NCI-H2029 (cell line): ENCODE measurements around the gene MRPL39.
A peak's percentile ranks its signal among the peaks of the same experiment; 100 is the strongest.
"Not testable (repeated sequence)": the region's sequence is repeated elsewhere in the genome, so short reads cannot be mapped to it uniquely, and the experiment has no call there.

Experiments used
- DNase-seq: peaks from one replicate; lab custom pipeline; 2025; lab: John Stamatoyannopoulos, UW

MRPL39 gene

GRCh38 chr21:25607151-25608043, at the start of gene MRPL39:
MRPL39 (minus strand) TSS chr21:25607481; CDS start chr21:25607475, 6 bp downstream.
- DNase-seq: peak; percentile 86

GRCh38 chr21:25656412-25656811, 49.1 kb upstream of the MRPL39 start:
- no peak for DNase-seq

- no peak for DNase-seq
Measured at GRCh38 chr21:25649146-25649545, 41.9 kb upstream of the MRPL39 start.

DNA sequence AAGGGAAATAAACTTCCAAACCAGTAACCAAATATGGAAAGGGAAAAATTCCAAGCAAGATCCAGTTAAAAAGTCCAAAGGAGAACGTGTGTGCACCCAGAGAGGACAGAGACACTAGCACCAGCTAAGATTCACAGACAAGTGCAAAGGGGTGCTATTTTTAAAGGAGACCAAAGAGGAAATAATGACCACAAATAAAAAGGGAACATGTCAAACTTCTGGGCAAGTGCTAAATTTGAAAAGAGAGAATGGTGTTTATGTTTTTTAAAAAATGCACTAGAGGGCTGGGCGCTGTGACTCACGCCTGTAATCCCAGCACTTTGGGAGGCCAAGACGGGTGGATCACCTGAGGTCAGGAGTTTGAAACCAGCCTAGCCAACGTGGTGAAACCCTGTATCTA, 40.4 kb upstream of the MRPL39 start:
- DNase-seq: no peak

DNA sequence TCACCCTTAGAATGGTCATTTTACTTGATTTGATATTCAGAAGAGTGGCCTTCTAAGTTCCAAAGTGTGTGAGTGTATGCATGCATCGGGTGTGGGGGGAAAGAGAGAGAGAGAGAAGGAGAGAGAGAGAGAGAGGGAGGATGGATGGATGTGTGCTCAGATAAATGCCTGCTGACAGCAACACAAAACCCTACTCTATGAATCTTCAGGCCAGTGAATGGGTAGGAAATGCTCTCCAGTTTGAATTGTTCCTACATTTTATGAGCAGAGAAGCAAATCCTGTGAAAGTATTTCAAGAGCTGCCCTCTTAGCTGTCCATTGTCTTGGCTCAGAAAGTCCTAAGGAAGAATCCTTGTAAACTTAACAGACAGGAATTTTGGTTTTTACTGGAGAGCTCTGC, 39.2 kb upstream of the MRPL39 start:
- DNase-seq: no peak

DNA sequence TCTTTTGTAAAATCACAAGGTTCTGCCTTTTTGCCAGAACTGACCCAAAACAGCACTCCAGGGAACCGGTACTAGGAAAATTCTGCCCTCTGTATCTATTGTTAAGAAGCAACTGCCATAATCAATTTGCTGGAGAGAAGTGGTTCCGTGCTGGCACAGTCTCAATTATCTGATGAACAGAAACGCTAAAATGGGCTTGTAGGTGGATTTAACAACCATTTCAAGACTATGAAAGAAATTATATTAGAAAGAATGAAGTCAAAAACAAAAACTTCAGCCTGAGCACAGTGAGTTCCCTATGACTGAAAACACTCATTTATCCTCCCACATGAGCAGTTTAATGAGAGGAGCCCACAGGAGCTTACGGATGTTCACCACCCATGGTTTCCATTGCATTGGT, 36.2 kb upstream of the MRPL39 start:
- no peak for DNase-seq

GRCh38 chr21:25640943-25641292, 33.6 kb upstream of the MRPL39 start:
- DNase-seq: no peak

GRCh38 chr21:25640202-25640942, 33.1 kb upstream of the MRPL39 start:
- DNase-seq: no peak

DNA sequence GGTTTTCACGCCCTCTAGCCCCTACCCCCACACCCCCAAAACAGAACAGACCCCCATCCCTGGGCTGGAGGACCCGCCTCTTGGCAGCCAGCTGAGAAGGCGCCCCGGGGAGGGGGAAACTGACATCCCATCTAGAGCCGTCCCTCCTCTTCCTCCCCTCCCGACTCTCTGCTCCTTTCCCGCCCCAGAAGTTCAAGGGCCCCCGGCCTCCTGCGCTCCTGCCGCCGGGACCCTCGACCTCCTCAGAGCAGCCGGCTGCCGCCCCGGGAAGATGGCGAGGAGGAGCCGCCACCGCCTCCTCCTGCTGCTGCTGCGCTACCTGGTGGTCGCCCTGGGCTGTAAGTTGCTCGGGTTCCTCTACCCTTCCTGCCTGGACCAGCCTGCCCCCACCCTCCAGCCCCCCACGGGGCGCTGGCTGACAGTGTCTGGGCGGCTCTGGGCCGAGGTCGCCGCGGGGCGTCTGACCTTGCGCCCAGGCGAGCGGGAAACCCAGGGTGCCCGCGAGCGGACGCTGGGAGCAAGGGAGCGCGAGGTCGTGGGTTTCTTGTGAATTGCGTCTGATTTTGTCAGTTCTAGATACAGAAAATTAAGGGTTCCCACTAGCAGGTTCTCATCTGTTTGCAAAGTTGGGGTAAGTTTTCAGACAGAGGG, 32.4 kb upstream of the MRPL39 start:
- no peak for DNase-seq

DNA sequence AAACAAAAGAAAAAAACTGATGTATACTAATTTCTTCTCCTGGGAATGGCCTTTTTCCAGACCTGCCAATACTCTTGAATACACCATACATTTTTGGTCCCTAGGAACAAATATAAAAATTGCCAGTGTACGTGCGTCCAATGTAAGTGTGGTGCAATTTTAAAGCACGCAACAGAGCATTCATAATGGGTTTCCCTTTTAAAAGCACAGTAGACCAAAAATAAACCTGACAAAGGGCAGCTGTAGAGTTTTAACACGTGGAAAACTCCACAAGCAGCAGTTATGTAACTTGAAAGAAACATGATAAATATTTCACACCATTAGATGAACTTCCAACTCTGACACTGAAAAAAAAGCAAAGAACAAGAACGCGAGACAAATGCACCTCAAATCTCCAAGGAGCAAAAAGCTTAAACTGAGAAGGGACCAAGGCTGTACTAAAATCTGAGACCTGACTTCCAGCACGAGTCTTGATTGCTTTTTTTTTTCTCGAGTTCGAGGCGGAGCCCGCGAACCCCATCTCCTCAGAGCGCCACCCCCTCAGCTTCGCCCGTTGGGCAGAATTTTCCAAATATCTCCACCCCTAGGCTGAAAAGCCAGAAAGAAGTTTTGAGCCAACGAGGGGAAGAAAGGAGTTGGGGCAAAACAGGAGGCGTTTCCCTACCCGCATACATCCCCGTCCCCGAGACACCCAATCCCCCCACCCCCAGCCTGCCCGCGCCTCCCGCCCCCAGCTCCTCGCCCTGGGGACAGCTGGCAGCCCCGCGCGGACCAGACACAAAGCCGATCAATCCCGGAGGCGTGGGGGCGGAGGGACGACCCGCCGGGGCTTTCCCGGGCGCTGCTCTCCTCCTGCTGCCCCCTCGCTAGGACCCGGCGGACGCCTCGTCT, 31.6 kb upstream of the MRPL39 start, which contains the start of gene JAM2:
Gene JAM2, plus strand, starts transcription at position 599 of the 891 bp plus-strand sequence. CDS start 564 bp downstream, outside the sequence.
- no peak for DNase-seq

- no peak for DNase-seq
Measured at GRCh38 chr21:25637851-25638659, 30.8 kb upstream of the MRPL39 start.

GRCh38 chr21:25636727-25637126, 29.4 kb upstream of the MRPL39 start:
- DNase-seq: no peak

DNA sequence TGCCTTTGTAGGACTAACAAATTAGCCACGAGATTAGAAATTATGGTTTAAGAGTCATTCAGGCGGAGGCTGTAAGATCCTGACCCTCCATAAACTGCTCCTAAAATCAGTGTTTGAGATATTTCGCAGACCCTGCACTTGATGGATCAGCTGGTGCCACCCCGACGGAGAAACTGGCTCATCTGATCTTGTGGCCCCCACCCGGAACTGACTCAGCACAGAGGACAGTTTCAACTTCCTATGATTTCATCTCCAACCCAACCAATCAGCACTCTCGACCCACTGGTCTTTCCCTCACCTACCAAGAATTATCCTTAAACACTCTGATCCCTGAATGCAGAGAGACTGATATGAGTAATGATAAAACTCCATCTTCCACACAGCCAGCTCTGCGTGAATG, 28.0 kb upstream of the MRPL39 start:
- no peak for DNase-seq

DNA sequence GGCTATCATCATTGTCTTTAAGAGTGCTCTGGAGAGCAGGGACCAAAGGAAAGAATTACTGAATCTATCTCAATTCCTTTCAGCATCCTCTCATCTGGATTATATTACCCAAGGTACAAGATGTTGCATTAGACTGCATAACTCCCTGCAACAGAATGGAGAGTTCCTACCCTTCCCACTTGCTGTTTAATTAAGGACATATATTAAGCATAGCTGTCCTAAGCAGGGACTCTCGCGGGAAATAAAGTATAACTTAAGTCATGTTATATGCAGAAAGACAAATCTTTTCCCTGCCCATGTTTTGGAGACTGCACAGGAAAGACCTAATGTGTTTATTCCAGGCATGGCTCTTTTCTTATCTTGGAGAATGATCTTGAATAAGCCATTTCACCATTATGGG, 25.0 kb upstream of the MRPL39 start:
- DNase-seq: no peak

DNA sequence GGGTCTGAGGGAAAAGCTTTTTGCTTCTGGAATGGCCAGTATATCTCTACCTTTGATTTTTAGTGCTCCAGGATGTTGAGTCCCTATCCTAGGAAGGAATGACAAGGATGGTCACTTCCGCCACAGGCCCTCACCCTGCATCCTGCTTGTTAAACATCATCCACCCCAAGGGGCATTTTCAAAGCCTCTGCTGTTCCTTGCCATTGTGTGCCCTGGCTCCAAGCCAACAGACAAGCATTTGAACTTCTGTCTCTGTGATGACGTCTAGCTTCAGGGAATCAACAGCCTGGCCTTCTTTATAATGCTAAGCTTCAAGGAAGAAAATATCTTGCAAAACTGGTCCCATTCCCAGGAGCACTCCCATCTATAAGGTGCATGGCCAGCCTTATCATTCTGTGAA, 19.5 kb upstream of the MRPL39 start:
- DNase-seq: no peak

DNA sequence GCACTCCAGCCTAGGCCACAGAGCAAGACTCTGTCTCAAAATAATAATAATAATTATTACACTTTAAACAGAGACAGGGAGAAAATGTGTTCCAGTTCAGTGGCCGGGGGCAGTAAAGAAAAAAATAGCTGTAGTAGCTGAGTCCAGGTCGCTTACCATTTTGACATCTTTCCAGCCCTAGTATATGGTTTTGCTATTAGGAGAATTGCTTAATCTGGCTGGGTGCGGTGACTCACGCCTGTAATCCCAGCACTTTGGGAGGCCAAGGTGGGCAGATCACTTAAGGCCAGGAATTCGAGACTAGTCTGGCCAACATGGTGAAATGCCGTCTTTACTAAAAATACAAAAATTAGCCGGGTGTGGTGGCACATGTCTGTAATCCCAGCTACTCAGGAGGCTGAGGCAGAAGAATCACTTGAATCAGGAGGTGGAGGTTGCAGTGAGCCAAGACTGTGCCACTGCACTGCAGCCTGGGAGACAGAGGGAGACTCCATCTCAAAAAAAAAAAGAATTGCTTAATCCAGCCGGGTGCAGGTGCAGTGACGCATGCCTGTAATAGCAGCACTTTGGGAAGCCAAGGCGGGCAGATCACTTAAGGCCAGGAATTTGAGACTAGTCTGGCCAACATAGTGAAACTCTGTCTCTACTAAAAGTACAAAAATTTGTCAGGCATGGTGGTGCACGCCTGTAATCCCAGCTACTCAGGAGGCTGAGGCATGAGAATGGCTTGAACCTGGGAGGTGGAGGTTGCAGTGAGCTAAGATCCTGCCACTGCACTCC, 18.7 kb upstream of the MRPL39 start:
- not testable (repeated sequence) for DNase-seq

DNA sequence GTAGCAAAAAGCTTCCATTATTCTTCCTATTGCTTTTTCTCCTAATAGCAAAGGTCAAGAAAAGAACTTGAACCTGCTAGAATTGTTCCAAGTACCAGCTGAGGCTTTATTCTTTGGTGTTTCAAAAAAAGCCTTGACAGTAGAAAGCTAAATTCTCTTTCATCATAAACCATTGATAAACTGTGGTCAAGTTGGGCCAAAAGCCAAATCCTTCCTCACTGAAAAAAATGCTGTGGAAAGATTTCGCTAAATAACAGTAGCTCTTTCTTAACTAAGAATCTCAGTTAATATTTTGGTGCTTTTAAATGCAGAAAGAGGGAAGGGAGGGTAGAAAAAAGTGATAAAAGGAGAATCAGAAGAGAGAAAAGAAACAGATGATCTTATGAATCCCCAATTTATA, 17.8 kb upstream of the MRPL39 start:
- no peak for DNase-seq

DNA sequence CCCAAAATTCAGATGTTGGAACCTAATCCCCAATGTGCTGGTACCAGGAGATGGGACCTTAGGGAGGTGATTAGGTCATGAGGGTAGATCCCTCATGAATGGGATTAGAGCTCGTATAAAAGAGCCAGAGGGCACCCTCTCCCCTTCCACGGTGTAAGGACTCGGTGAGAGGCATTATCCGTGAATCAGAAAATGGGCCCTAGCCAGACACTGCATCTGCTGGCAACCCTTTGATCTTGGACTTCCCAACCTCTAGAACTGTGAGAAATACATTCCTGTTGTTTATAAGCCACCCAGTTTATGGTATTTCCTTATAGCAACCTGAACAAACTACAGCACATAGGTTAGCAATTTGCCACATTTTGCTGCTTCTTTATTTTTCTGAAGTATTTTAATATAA, 17.2 kb upstream of the MRPL39 start:
- DNase-seq: no peak

DNA sequence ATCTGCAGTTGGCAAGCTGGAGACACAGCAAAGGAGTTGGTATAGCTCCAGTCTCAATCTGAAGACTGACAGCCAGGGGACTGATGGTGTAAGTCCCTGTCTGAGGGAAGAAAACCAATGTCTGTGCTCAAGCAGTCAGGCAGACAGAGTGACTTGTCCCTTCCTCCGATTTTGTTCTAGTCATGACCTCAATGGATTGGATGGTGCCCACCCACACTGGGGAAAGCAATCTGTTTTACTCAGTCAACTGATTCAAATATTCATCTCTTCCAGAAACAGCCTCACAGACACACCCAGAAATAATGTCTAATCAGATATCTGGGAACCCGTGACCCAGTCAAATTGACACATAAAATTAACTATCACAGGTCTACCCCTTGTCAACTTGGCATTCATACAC, 11.9 kb upstream of the MRPL39 start:
- no peak for DNase-seq

DNA sequence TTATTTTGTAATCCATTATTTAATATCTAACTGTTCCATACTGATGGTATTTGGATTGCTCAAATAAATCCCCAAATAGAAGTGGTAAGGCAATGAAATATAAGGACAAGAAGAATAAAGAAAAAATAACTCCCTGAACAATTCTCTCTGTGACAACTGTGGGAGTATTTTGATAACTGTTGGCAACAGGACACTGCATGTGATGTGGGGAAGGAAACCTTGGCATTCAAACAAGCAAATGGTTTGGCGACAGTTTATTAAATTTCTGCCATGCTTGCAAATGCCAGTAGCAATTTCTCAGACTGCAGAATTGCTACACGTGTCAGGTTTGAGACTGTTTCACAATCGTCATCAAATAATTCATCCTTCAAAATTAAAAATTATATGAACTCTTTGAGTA, 8.6 kb upstream of the MRPL39 start:
- no peak for DNase-seq
